ENCODE data around the gene KCP. TPM values are rescaled to one million over a fixed set of nuclear protein-coding genes. Genes with fewer than 3 reads are reported as not detected.

Gene KCP
- total RNA-seq, 1 experiment from 2014 or later, result 5.3 TPM

- DNase-seq, result peak; percentile 55
- Histone ChIP-seq H4K20me1 (ENCODE audit: control insufficient read depth, insufficient read depth, insufficient read length) (no peaks in the 10 kb centered on the region), H3K4me2 (ENCODE audit: insufficient read depth, insufficient read length, low read length) (peak overlapping the region; percentile 68), H3K9me3 (ENCODE audit: control insufficient read depth, low read depth, low read length) (no peaks in the 10 kb centered on the region), H3K23ac (ENCODE audit: insufficient read length, low read depth, low read length) (no peak overlapping the region), H2BK15ac (ENCODE audit: low read depth, low read length) (no peak overlapping the region), H2BK120ac (ENCODE audit: low read depth, low read length, poor library complexity, severe bottlenecking) (no peak overlapping the region), H2AK5ac (ENCODE audit: insufficient read length, low read length) (no peak overlapping the region), H3K79me1 (ENCODE audit: insufficient read depth, low read depth, low read length, poor library complexity, severe bottlenecking) (no peaks in the 10 kb centered on the region), H3K56ac (ENCODE audit: insufficient read length, low read depth, low read length) (no peak overlapping the region), H4K8ac (replicated peaks; ENCODE audit: insufficient read length, low read depth, low read length) (no peak overlapping the region), H3K27ac (ENCODE audit: insufficient read length, low read depth, low read length) (no peak overlapping the region), H3K9ac (ENCODE audit: extremely low read depth, insufficient read length, low read length) (no peak overlapping the region), H3K18ac (ENCODE audit: insufficient read length, low read depth, low read length) (no peak overlapping the region), H4K91ac (ENCODE audit: insufficient read length, low read depth, low read length) (no peak overlapping the region), H3K4me1 (ENCODE audit: insufficient read depth, low read length) (peaks cover 3% of the 10 kb centered on the region; the same call in 1 of the 2 replicates), H3K27me3 (ENCODE audit: insufficient read depth, low read length) (peaks cover 10% of the 10 kb centered on the region; the same call in 1 of the 2 replicates), H3K79me2 (ENCODE audit: insufficient read depth, low read length) (no peaks in the 10 kb centered on the region), H3K23me2 (ENCODE audit: insufficient read length, low read depth, low read length, poor library complexity, severe bottlenecking) (peaks cover 13% of the 10 kb centered on the region), H3T11ph (ENCODE audit: low read length) (no peak overlapping the region), H2BK12ac (ENCODE audit: insufficient read length, low read depth, low read length) (no peak overlapping the region), H2BK5ac (ENCODE audit: insufficient read length, low read length) (no peak overlapping the region), H2BK20ac (ENCODE audit: low read depth, low read length, poor library complexity, severe bottlenecking) (no peak overlapping the region), H3K4ac (ENCODE audit: low read depth, low read length) (no peak overlapping the region), H4K5ac (ENCODE audit: insufficient read length, low read depth, low read length) (no peak overlapping the region), H2AFZ (ENCODE audit: low read length) (no peak overlapping the region), H3K14ac (ENCODE audit: insufficient read depth, low read length) (no peak overlapping the region)
- Mint-ChIP-seq H3K4me3 (peak overlapping the region in 1 of 2 experiments; percentile 73; a peak in 3 of 5 replicates), H3K9me3 (no peaks in the 10 kb centered on the region; a peak in 1 of 5 replicates), H3K4me1 (peaks cover 27 to 45% of the 10 kb centered on the region in 2 experiments), H3K36me3 (ENCODE audit: insufficient read depth in 1 of 3, low read depth in 3 of 3) (no peaks in the 10 kb centered on the region), H3K27ac (no peak overlapping the region), H3K27me3 (ENCODE audit: low read depth) (peaks cover 23% of the 10 kb centered on the region)
- no CpG with 5 or more reads among the region's 69 CpGs for WGBS (ENCODE audit: extremely low coverage, insufficient read length, low lambda C conversion rate)
- TF ChIP-seq, protein P1, sequence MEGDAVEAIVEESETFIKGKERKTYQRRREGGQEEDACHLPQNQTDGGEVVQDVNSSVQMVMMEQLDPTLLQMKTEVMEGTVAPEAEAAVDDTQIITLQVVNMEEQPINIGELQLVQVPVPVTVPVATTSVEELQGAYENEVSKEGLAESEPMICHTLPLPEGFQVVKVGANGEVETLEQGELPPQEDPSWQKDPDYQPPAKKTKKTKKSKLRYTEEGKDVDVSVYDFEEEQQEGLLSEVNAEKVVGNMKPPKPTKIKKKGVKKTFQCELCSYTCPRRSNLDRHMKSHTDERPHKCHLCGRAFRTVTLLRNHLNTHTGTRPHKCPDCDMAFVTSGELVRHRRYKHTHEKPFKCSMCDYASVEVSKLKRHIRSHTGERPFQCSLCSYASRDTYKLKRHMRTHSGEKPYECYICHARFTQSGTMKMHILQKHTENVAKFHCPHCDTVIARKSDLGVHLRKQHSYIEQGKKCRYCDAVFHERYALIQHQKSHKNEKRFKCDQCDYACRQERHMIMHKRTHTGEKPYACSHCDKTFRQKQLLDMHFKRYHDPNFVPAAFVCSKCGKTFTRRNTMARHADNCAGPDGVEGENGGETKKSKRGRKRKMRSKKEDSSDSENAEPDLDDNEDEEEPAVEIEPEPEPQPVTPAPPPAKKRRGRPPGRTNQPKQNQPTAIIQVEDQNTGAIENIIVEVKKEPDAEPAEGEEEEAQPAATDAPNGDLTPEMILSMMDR (conservative IDR thresholded peaks at IDR 0.05), result no peak
Measured at GRCh38 chr7:128915841-128916642, 5.5 kb upstream of the KCP start.
